Tibial nerve (tissue), 4 donors: ENCODE measurements around the gene RHAG.

Source experiments
- EP300 ChIP-seq, 2 donors: sonication (generic); formaldehyde crosslinking; IDR thresholded peaks; one replicate each; pipeline ENCODE4 v1.6.1; 2017; ENCODE audit warnings: antibody characterized with exemption in 2 of 2, mild to moderate bottlenecking in 1 of 2
- TF ChIP-seq, protein P1 (sequence below), 5 experiments: fragments of 200-600 bp in 3 of 5; fragments of 450-650 bp in 2 of 5; sonication (generic) in 3 of 5; IDR thresholded peaks; one replicate each; pipeline ENCODE4 v1.5.1; 2016 to 2019; ENCODE audit warnings: antibody characterized with exemption in 5 of 5, mild to moderate bottlenecking in 3 of 5, moderate library complexity in 2 of 5

DNA sequence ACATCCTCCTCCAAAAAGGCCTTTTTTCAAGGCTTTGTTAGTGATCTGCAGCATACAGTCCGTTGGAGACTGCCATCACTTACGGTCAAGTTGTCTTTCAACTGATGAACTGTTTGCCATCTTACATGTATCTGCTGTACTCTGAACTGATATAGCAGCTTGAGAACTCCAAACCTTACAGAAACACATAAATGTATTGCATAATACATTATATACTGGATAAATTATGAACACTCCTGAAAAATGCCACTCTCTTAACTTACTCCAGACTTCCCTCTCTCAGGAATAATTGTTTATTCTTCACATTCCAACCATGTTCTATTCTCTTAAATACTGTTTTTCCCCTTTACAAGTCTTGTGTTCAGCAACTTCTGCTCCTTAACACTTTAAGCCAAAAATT, 14.6 kb upstream of the RHAG start:
- TF ChIP-seq, protein P1, sequence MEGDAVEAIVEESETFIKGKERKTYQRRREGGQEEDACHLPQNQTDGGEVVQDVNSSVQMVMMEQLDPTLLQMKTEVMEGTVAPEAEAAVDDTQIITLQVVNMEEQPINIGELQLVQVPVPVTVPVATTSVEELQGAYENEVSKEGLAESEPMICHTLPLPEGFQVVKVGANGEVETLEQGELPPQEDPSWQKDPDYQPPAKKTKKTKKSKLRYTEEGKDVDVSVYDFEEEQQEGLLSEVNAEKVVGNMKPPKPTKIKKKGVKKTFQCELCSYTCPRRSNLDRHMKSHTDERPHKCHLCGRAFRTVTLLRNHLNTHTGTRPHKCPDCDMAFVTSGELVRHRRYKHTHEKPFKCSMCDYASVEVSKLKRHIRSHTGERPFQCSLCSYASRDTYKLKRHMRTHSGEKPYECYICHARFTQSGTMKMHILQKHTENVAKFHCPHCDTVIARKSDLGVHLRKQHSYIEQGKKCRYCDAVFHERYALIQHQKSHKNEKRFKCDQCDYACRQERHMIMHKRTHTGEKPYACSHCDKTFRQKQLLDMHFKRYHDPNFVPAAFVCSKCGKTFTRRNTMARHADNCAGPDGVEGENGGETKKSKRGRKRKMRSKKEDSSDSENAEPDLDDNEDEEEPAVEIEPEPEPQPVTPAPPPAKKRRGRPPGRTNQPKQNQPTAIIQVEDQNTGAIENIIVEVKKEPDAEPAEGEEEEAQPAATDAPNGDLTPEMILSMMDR (IDR thresholded peaks at IDR 0.05), result no peak
- no peak for TF ChIP-seq EP300 (IDR thresholded peaks at IDR 0.05)
